Activated naive CD4-positive, alpha-beta T cell treated with anti-CD3 and anti-CD28 coated beads for 36 hours (primary cell): ENCODE results near the gene CCT2. TPM values are rescaled to one million over a fixed set of nuclear protein-coding genes. Genes with fewer than 3 reads are reported as not detected.

Source experiments
- CTCF ChIA-PET: fragments of 350-600 bp; sonication (Branson Sonifier 250); formaldehyde crosslinking; loops from one replicate; lab custom pipeline; 2021; ENCODE audit warnings: antibody characterized with exemption; lab: Charles Lee
- DNase-seq: peaks from one replicate; pipeline ENCODE4 v3.0.0-alpha.2; 2020
- H3K27ac Mint-ChIP-seq: one replicate; pipeline ENCODE4 v1.8.0; 2021; ENCODE audit warnings: mild to moderate bottlenecking, mixed read lengths
- H3K27me3 Mint-ChIP-seq: one replicate; pipeline ENCODE4 v1.8.0; 2021; ENCODE audit warnings: low read depth, mixed read lengths
- H3K36me3 Mint-ChIP-seq: one replicate; pipeline ENCODE4 v1.8.0; 2021; ENCODE audit warnings: low read depth, mixed read lengths
- H3K4me1 Mint-ChIP-seq: one replicate; pipeline ENCODE4 v1.8.0; 2021; ENCODE audit warnings: low read depth, mixed read lengths
- H3K4me3 Mint-ChIP-seq: one replicate; pipeline ENCODE4 v1.8.0; 2021; ENCODE audit warnings: mild to moderate bottlenecking, moderate library complexity, mixed read lengths
- H3K9me3 Mint-ChIP-seq: one replicate; pipeline ENCODE4 v1.8.0; 2021; ENCODE audit warnings: mixed read lengths
- intact Hi-C: fragments of 100-400 bp; cut with micrococcal nuclease; formaldehyde crosslinking; loops from one replicate; pipeline ENCODE4 v1.15.1; 2023
- microRNA-seq: library from miRNA; unstranded; fragments of <30 nt; microRNA quantifications from one replicate; pipeline ENCODE4 v1.2.0, GENCODE V29; 2022; ENCODE audit warnings: borderline microRNAs expressed, borderline replicate concordance
- total RNA-seq, 2 experiments: library from RNA; stranded (reverse); gene quantifications; one replicate each; pipeline ENCODE4 v1.2.3, GENCODE V29; 2021

CCT2 gene
- total RNA-seq, 2 experiments from 2014 or later, result 268 to 280 TPM

GRCh38 chr12:69649529-69649928, 64.3 kb downstream of the CCT2 start:
- Mint-ChIP-seq H3K27ac (no peak overlapping the region), H3K9me3 (no peaks in the 10 kb centered on the region), H3K4me3 (no peak overlapping the region), H3K4me1 (no peaks in the 10 kb centered on the region), H3K27me3 (peaks cover 12% of the 10 kb centered on the region), H3K36me3 (no peaks in the 10 kb centered on the region)
- intact Hi-C loops, result no loop called here
- no peak for DNase-seq
- CTCF ChIA-PET, result interaction anchor here (1.9 kb wide), 1 partner anchor 9 kb away, joined by 9 read pairs; no protein-coding TSS in a partner anchor

Small RNAs within 50 kb of the gene (microRNA-seq; reads per million reads assigned to microRNA genes)
- gene MIR3913-1 (not detected), gene MIR3913-2 (not detected)

Other genes starting within 250 kb of the CCT2 start
- gene LYZ, start 237.1 kb upstream of the CCT2 start, total RNA-seq, result not detected
- gene YEATS4, start 225.7 kb upstream of the CCT2 start, total RNA-seq, result 10 to 100 TPM; 52.3 to 53.5 TPM
- 1 to 10 TPM; 7.9 TPM for gene FRS2, start 115.1 kb upstream of the CCT2 start, total RNA-seq
- gene LRRC10, start 25.4 kb downstream of the CCT2 start, total RNA-seq, result not detected
- not detected for gene BEST3, start 113.8 kb downstream of the CCT2 start, total RNA-seq
- gene RAB3IP, start 153.4 kb downstream of the CCT2 start, total RNA-seq, result 10 to 100 TPM; 23.0 to 25.4 TPM
- gene MYRFL, start 239.8 kb downstream of the CCT2 start, total RNA-seq, result not detected